HepG2 (cell line): Measurements from ENCODE around the gene ZNF627. TPM values are rescaled to one million over a fixed set of nuclear protein-coding genes. Genes with fewer than 3 reads are reported as not detected.

Experiments used
- ATAC-seq: fragments of 200-7000 bp; cut with Tn5 transposase; 3 replicates; pipeline ENCODE4 v1.9.1; 2020; ENCODE audit warnings: mild to moderate bottlenecking, moderate library complexity
- BruUV-seq: library from RNA; stranded (reverse); fragments of 400-500 nt; replicated peaks from 2 replicates; lab custom pipeline; 2021; lab: Mats Ljungman, UMichigan
- CTCF ChIA-PET: fragments of 300-600 bp; formaldehyde crosslinking; extraction: SDS; loops from one replicate; lab custom pipeline; 2021; ENCODE audit warnings: low total read pairs, inconsistent platforms, low intra/inter-chr PET ratio; lab: Yijun Ruan, JAX
- POLR2A ChIA-PET: fragments of 350-600 bp; sonication (Branson Sonifier 250); formaldehyde crosslinking; loops from one replicate; lab custom pipeline; 2020; ENCODE audit warnings: antibody characterized with exemption, inconsistent platforms; lab: Yijun Ruan, JAX
- DNase-seq: peaks from one replicate; pipeline ENCODE4 v3.0.0-alpha.2; 2015; ENCODE audit warnings: low spot score
- FAIRE-seq: peaks from 3 replicates; lab custom pipeline; 2011; peaks lifted over from hg19 to GRCh38; lab: Jason Lieb, UNC
- H2AFZ ChIP-seq: one replicate; pipeline ENCODE4 v1.6.1; 2011; ENCODE audit warnings: low read length, inconsistent platforms
- H3K27ac ChIP-seq: fragments of 300-600 bp; 3 replicates; pipeline ENCODE4 v1.8.0; 2011; ENCODE audit warnings: mixed run types, mild to moderate bottlenecking, mixed read lengths, low read length, inconsistent platforms; ENCODE audit not compliant: insufficient read depth; ENCODE audit errors: extremely low read length
- H3K27me3 ChIP-seq, 2 experiments: fragments of 200-600 bp in 1 of 2; 2 replicates in 1 of 2; 3 replicates in 1 of 2; pipeline versions ENCODE4 v1.6.0 to v1.8.0; 2011; ENCODE audit warnings: low read length in 2 of 2, mild to moderate bottlenecking in 2 of 2, moderate library complexity in 2 of 2, inconsistent platforms in 1 of 2; ENCODE audit not compliant: insufficient read depth in 2 of 2, control insufficient read depth in 1 of 2
- H3K36me3 ChIP-seq, 2 experiments: fragments of 200-600 bp in 1 of 2; replicated peaks in 1 of 2; 2 replicates in 1 of 2; 3 replicates in 1 of 2; pipeline versions ENCODE4 v1.5.1 to v1.8.0; 2011; ENCODE audit warnings: low read length in 2 of 2, inconsistent platforms in 1 of 2; ENCODE audit not compliant: insufficient read depth in 2 of 2, control insufficient read depth in 1 of 2
- H3K4me1 ChIP-seq: 2 replicates; pipeline ENCODE4 v1.5.1; 2012; ENCODE audit warnings: low read length, inconsistent platforms; ENCODE audit not compliant: insufficient read depth
- H3K4me2 ChIP-seq: 2 replicates; pipeline ENCODE4 v1.6.0; 2011; ENCODE audit warnings: low read depth, low read length, inconsistent platforms
- H3K4me3 ChIP-seq, 3 experiments: fragments of 200-600 bp in 1 of 3; sonication (generic), shearing (Covaris generic) in 1 of 3; replicated peaks in 1 of 3; 2 replicates each; pipeline ENCODE4 v1.5.1; 2011 to 2016; ENCODE audit warnings: low read length in 3 of 3, inconsistent platforms in 2 of 3, low read depth in 2 of 3, mild to moderate bottlenecking in 2 of 3, control low read depth in 1 of 3, mixed read lengths in 1 of 3; ENCODE audit not compliant: insufficient read depth in 1 of 3
- H3K79me2 ChIP-seq: one replicate; pipeline ENCODE4 v1.6.1; 2011; ENCODE audit warnings: low read length, inconsistent platforms; ENCODE audit not compliant: insufficient read depth
- H3K9ac ChIP-seq: 2 replicates; pipeline ENCODE4 v1.6.0; 2011; ENCODE audit warnings: mild to moderate bottlenecking, low read depth, low read length, inconsistent platforms; ENCODE audit not compliant: insufficient read depth
- H3K9me3 ChIP-seq: 2 replicates; pipeline ENCODE4 v1.5.1; 2012; ENCODE audit warnings: mild to moderate bottlenecking, low read length
- H4K20me1 ChIP-seq: 2 replicates; pipeline ENCODE4 v1.6.0; 2011; ENCODE audit warnings: inconsistent platforms, mild to moderate bottlenecking, low read length, moderate library complexity; ENCODE audit not compliant: insufficient read depth
- CREBL2 ChIP-seq: sonication (generic); formaldehyde crosslinking; IDR thresholded peaks from 2 replicates; pipeline ENCODE4 v1.8.1; 2023; ENCODE audit warnings: missing genetic modification reagents, mild to moderate bottlenecking, borderline replicate concordance
- DMAP1 ChIP-seq: IDR thresholded peaks from 2 replicates; pipeline ENCODE4 v1.6.1; 2016
- FIP1L1 ChIP-seq: fragments of 200-400 bp; formaldehyde crosslinking; IDR thresholded peaks from 2 replicates; pipeline ENCODE4 v1.6.1; 2018; ENCODE audit warnings: low read depth, mild to moderate bottlenecking, low read length, moderate library complexity, borderline replicate concordance; ENCODE audit not compliant: insufficient read depth
- FOXA3 ChIP-seq: IDR thresholded peaks from 2 replicates; pipeline ENCODE4 v1.6.1; 2016; ENCODE audit warnings: missing genetic modification reagents, missing compliant biosample characterization
- GPBP1L1 ChIP-seq: sonication (generic); formaldehyde crosslinking; IDR thresholded peaks from 2 replicates; pipeline ENCODE4 v1.5.0; 2020; ENCODE audit warnings: mild to moderate bottlenecking, missing genetic modification reagents
- MBD4 ChIP-seq: IDR thresholded peaks from 2 replicates; pipeline ENCODE4 v1.6.1; 2012; ENCODE audit warnings: low read length, inconsistent platforms, borderline replicate concordance
- NFAT5 ChIP-seq: sonication (generic); formaldehyde crosslinking; IDR thresholded peaks from 2 replicates; pipeline ENCODE4 v1.4.0; 2020; ENCODE audit warnings: missing genetic modification reagents
- NFYC ChIP-seq: IDR thresholded peaks from 2 replicates; pipeline ENCODE4 v1.6.1; 2016; ENCODE audit warnings: missing genetic modification reagents, missing compliant biosample characterization
- SPEN ChIP-seq: sonication (generic); formaldehyde crosslinking; IDR thresholded peaks from 2 replicates; pipeline ENCODE4 v1.5.1; 2020; ENCODE audit warnings: low read depth, mild to moderate bottlenecking, missing genetic modification reagents
- SRSF1 ChIP-seq: fragments of 200-400 bp; formaldehyde crosslinking; optimal IDR thresholded peaks from 2 replicates; pipeline ENCODE3; 2017; ENCODE audit warnings: mild to moderate bottlenecking, low read depth, low read length, moderate library complexity
- TGIF2 ChIP-seq: IDR thresholded peaks from 2 replicates; pipeline ENCODE4 v1.6.1; 2016; ENCODE audit warnings: control low read depth, missing compliant biosample characterization
- ZMYM4 ChIP-seq: sonication (generic); formaldehyde crosslinking; IDR thresholded peaks from 2 replicates; pipeline ENCODE4 v1.8.1; 2023; ENCODE audit warnings: mild to moderate bottlenecking, missing genetic modification reagents
- ZNF260 ChIP-seq: sonication (generic); formaldehyde crosslinking; IDR thresholded peaks from 2 replicates; pipeline ENCODE4 v1.4.0; 2020; ENCODE audit warnings: missing genetic modification reagents, low read depth, mild to moderate bottlenecking, borderline replicate concordance
- ZNF317 ChIP-seq: sonication (generic); formaldehyde crosslinking; IDR thresholded peaks from 2 replicates; pipeline ENCODE4 v1.5.0; 2020; ENCODE audit warnings: mild to moderate bottlenecking, missing genetic modification reagents
- ZNF580 ChIP-seq: IDR thresholded peaks from 2 replicates; pipeline ENCODE4 v1.6.1; 2016; ENCODE audit warnings: low read depth, borderline replicate concordance
- ZSCAN25 ChIP-seq: sonication (generic); formaldehyde crosslinking; IDR thresholded peaks from 2 replicates; pipeline ENCODE4 v1.8.0; 2022; ENCODE audit warnings: mild to moderate bottlenecking, missing genetic modification reagents
- WGBS: methylation state at CpG from one replicate; pipeline ENCODE4 v1.1.6; 2017; ENCODE audit warnings: low lambda C conversion rate; 5-methylcytosine and 5-hydroxymethylcytosine counted together
- in situ Hi-C: cut with HindIII; loops from 2 replicates; pipeline ENCODE4 v1.10.0; 2017; ENCODE audit warnings: low pct_unique_long_range_greater_than_20kb; ENCODE audit not compliant: extremely low pct_ligation_motif_present
- intact Hi-C: fragments of 100-400 bp; cut with micrococcal nuclease; formaldehyde crosslinking; loops from one replicate; pipeline ENCODE4 v1.10.0; 2022; ENCODE audit not compliant: unreplicated experiment
- polyA plus RNA-seq, 8 experiments: library from polyadenylated mRNA; depleted of rRNA in 3 of 8; stranded (reverse) in 7 of 8; unstranded in 1 of 8; fragments of >200 nt; fragmentation: Illumina TruSeq in 4 of 8; extraction: Trizol in 4 of 8; gene quantifications; 2 replicates each; pipeline versions ENCODE4 v1.2.1 to v1.2.3, GENCODE V29; 2011 to 2016; ENCODE audit warnings: low read depth in 4 of 8, missing spikeins in 1 of 8, mixed read lengths in 1 of 8; ENCODE audit not compliant: insufficient read depth in 1 of 8
- total RNA-seq, 5 experiments: library from RNA; depleted of rRNA; stranded (reverse); fragments of >200 nt; fragmentation: Illumina TruSeq; extraction: Trizol; gene quantifications; 2 replicates each; pipeline ENCODE4 v1.2.3, GENCODE V29; 2016; ENCODE audit warnings: low read depth in 1 of 5

ZNF627 gene
- total and polyA plus RNA-seq, 2 of the 13 experiments (the other 11 are each of a cell fraction or from before 2014, with no cell fraction given): 4.2 to 12.7 TPM

GRCh38 chr19:11558881-11559828, 38.1 kb upstream of the ZNF627 start, which contains the start of gene ELOF1:
TSS of gene ELOF1 (minus strand) at chr19:11559230. CDS start at chr19:11554347, 4,883 bp downstream.
- intact Hi-C loops: no loop called here
- peaks cover 32% of the 10 kb centered on the region for H3K79me2 ChIP-seq
- no peak for TF ChIP-seq ZNF580 (CRISPR knock-in tag)
- peak; percentile 41; the same call in 1 of the 2 replicates for TF ChIP-seq DMAP1 (CRISPR knock-in tag)
- no peak for TF ChIP-seq MBD4
- peak; percentile 68 for TF ChIP-seq SRSF1
- no peak for TF ChIP-seq ZSCAN25 (CRISPR knock-in tag)
- no peak for TF ChIP-seq GPBP1L1 (CRISPR knock-in tag)
- peak; percentile 73; the same call in 1 of the 2 replicates for TF ChIP-seq ZMYM4 (CRISPR knock-in tag)
- peak; percentile 98 for TF ChIP-seq FOXA3
- TF ChIP-seq SPEN (CRISPR knock-in tag): peak; percentile 48; the same call in 1 of the 2 replicates
- TF ChIP-seq CREBL2 (CRISPR knock-in tag): no peak
- TF ChIP-seq NFAT5 (CRISPR knock-in tag): no peak
- 0 out of 2 replicates have a peak, but pooled peaks have one; percentile 75 for TF ChIP-seq ZNF317 (CRISPR knock-in tag)
- TF ChIP-seq NFYC: peak; percentile 10; the same call in 1 of the 2 replicates
- 0 out of 2 replicates have a peak, but pooled peaks have one; percentile 63 for TF ChIP-seq FIP1L1
- no peak for TF ChIP-seq ZNF260 (CRISPR knock-in tag)
- TF ChIP-seq TGIF2 (CRISPR knock-in tag): peak; percentile 46

More at GRCh38 chr19:11558881-11559828, 38.1 kb upstream of the ZNF627 start, which contains the start of gene ELOF1:
- WGBS: 3% methylated on average over 10 of the region's 57 CpGs
- no peaks in the 10 kb centered on the region for H3K27me3 ChIP-seq
- DNase-seq: peak; percentile 96
- POLR2A ChIA-PET: interaction anchor here (0.6 to 2.8 kb wide), 16 partner anchors 9 to 464 kb away, joined by 3 to 33 read pairs (median 4); partner anchors contain the start of genes ACP5, CNN1, ECSIT and SWSAP1
- CTCF ChIA-PET: interaction anchor here (1.8 kb wide), 1 partner anchor 28 kb away, joined by 13 read pairs; no protein-coding TSS in a partner anchor
- no peaks in the 10 kb centered on the region for H3K9me3 ChIP-seq
- peaks cover 4 to 10% of the 10 kb centered on the region in 2 experiments; a peak in 3 of 5 replicates for H3K36me3 ChIP-seq
- peak within 1 kb of the TSS; percentile 86 for H3K9ac ChIP-seq
- TSS peak; percentile 94 for BruUV-seq
- peaks cover 31% of the 10 kb centered on the region for H3K4me1 ChIP-seq
- peak within 1 kb of the TSS; percentile 70 to 92 (median 82) for H3K4me3 ChIP-seq
- H2AFZ ChIP-seq: peak within 1 kb of the TSS; percentile 66
- in situ Hi-C loops: no loop called here
- H3K4me2 ChIP-seq: peak within 1 kb of the TSS; percentile 84
- no peaks in the 10 kb centered on the region for H4K20me1 ChIP-seq
- H3K27ac ChIP-seq: peak within 1 kb of the TSS; percentile 74
- peak; percentile 95 for FAIRE-seq
- ATAC-seq: peak; percentile 98
